Amniotic stem cell (primary cell): ENCODE data around the gene TPST1.
"Not testable (repeated sequence)": the region's sequence is repeated elsewhere in the genome, so short reads cannot be mapped to it uniquely, and the experiment has no call there.

ENCODE experiments used
- DNase-seq: peaks from one replicate; lab custom pipeline; 2025; lab: John Stamatoyannopoulos, UW

TPST1 gene

DNA sequence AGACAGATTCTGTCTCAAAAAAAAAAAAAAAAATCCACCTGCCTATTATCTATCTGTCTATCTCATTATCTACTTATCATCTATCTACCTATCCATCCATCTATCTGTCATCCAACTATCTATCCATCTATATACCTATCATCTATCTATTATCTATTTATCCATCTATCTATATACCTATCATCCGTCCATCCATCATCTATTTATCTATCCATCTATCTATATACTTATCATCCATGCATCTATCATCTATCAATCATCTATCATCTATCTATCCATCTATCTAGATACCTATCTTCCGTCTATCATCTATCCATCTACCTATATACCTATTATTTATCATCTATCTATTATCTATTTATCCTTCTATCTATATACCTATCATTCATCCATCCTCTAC is 16.5 kb upstream of the TPST1 start:
- DNase-seq = no peak

DNA sequence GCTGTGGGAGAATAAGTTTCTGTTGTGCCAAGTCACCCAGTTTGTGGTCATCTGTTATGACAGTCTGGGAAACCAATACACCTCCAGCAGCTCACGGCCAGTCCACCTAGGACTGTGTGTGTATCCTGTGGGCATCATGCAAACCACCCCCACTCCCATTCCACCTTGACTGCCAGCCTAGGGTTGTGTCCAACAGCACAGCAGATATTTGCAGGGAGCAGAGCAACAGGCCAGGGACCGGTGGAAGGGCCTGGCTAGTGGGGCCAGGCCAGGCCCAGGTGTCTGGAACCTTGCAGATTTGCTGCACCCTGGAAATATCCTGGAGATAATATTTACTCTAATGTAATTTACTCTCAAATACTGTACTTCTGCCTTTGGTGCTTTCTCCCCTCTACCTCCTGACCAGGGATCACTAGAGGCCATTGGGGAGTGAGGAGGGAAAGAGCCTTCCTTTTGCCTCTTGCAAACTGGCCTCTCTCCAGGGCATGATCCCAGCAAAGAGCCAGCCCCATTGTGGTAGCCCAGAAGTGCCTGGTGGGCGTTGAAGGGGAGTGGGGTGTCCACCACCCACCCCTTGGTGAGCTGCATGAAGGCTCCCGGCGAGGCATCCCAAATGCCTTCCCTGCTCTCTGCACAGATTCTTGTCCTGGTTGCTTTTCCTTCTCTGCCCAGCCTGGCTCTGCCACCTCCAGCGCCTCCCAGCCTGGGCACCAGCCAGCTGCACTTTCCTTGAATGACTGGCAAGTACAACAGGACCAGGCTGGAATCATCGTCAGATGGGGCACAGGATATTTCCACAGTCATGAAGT is 15.2 kb upstream of the TPST1 start:
- DNase-seq = no peak

DNA sequence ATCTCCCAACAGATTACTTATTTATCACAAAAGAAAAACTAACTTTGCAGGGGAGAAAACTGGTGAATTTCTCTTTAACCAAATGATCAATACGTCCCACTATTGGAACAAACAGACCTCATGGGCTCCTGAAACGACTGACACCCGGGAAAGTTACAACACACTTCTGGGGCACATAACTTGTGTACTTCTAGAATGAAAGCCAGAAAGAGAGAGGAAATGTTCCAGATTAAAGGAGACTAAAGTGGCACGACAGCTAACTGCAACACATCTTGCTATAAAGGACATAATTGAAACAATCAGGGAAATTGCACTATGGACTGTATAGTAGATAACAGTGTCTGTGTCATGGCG is 14.7 kb upstream of the TPST1 start:
- DNase-seq = no peak

DNA sequence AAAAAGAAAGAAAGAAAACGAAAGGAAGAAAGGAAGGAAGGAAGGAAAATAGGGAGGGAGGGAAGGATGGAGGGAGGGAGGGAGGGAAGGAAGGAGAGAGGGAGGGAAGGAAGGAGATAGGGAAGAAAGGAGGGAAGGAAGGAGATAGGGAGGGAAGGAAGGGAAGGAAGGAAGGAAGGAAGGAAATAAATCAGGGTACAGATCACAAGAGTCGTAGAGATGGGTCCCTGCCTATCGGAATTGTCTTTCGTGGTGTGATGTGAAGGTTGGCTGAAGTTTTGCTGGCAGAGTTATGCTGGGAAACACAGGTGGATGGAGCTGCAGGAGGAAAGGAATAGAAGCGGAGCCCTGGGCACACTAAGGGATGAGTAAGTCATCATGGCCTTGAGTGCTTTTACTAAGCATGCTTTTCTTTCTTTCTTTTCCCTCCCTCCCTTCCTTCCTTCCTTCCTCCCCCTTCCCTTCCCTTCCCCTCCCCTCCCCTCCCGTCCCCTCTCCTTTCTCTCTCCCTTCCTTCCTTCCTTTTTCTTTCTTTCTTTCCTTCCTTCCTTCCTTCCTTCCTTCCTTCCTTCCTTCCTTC is 11.9 kb upstream of the TPST1 start:
- DNase-seq = no peak

DNA sequence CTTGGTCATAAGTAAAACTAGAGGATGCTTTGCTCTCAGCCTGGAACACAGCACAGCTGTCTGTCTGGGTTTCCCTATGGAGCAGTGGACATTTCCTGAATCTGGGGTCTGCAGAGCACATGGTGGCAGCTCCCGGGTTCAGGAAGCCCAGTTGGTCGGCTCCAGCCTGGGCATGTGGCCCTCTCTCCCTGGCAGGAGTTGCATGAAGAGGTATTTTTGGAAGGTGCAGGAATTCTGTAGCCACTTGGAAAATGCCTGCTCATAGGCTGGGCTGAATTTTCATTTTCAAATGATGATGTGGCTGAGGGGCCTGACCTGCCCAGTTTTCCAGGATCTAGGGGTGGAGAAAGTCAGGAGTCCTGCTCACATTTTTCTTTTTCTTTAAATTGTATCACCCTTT is 6.7 kb upstream of the TPST1 start:
- no peak for DNase-seq

DNA sequence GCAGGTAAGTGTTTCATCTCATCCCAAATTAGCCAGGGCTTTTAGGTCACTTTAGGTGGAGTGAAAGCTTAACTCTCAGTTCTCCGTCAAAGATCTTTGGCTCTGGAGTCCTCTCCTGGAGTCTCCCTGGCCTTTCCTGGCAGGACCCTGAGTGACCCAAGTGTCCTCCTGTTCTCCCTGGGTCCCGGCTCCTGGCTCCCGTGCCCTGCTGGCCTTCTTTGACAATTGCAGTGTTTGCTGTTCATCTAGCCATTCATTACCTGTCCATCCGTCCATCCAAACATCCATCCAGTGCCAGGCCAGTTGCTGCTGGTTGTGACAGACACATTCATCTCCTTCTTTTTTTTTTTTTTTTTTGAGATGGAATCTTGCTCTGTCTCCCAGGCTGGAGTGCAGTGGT is 6.2 kb upstream of the TPST1 start:
- DNase-seq = no peak

DNA sequence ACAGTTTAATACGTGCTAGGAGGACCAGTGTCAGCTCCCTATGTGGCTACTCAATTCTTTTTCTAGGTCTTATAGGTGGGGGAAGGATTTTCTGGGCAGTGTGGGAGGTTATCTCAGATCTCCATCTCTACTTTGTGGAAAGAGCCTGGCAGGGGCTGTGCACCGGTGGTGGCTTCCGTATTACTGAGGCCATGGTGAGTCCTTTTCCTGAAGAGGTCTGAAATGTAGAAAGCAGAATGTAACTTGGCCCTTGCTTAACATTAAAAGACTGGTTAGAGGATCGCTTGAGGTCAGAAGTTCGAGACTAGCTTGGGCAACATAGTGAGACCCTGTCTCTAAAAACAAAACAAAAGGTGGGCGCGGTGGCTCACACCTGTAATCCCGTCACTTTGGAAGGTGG is 2.7 kb upstream of the TPST1 start:
- DNase-seq = no peak

DNA sequence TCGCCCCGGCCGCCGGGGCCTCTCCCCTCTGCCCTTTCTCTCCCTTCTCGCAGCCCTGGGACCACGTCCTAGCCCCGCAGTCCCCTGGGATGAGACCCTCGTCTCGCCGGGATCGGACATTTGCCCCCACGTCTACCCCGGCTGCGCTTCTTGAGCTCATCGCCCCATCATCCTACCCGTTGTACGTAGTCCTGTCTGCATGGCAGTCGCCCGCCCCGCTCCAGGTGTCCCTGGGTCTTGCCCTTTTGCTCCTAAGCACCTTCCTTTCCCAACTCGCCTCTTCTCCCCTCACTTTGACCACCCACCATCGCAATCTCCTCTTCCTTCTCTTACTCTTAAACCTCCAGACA is 582 bp downstream of the TPST1 start:
- DNase-seq = no peak

DNA sequence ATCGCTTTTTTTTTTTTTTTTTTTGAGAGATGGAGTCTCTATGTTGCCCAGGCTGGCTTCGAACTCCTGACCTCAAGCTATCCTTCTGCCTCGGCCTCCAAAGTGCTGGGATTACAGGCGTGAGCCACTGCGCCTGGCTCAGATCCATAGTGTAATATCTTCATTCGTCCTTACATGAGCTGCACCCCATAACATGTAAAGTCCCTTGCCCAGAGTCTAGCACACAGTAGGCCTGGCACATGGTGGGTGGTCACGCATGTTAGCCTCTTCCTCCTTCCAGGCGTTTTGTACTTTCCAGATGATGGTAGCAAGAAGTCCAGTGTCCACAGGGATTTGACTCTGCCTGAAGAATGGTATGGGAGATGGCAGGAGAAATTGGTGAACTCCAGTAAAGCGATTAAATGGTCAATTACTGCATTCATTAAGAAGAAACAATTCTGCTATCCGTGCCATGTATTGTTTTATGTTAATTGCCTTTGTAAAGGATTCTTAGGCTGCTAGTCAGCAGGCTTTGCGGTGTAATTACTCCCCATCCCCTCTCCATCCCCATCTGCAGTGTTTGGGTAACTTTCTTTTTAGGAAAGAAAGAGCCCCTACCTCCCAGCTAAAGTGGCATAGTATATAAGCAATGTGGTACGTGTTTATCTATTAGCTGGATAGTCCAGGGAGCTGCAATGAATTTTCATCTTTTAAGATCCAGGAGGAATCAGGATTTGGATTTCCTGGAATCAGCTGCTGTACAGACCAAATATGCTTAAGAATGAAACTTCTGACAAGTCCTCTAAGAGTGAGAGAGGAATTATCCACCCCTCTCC is 1.2 kb downstream of the TPST1 start:
- DNase-seq = no peak

DNA sequence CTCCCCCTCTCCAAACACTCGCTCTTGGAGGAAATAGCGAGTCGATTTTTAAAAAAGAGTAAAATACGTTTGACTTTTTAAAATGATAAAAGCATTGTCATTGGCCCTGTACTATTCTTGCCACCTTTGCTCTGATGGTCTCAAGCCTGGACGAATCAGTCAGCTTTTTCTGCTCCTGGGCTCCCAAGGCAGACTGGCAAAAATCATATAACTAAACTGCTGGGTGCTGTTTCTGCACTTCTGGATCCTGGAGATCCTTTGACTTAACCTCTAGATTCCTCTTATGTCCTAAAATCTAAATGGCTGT is 1.8 kb downstream of the TPST1 start:
- DNase-seq = no peak

DNA sequence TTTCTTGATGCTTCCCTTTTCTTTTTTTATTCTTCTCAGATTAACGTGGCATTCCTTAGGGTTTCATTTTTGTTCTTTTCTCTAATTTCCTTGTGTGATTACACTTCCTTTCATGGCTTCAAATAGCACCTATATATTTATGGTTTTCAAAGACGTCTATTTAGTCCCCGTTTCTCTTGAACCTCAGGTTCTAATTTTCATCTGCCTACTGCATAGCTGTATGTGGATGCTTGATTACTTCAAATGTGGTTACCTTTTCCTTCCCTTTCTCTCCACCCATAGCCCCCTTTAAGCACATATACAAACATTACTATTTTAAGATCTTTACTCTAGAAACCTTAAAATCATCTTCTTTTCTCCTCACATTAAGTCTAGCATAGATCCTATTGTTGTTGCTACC is 2.4 kb downstream of the TPST1 start:
- no peak for DNase-seq

DNA sequence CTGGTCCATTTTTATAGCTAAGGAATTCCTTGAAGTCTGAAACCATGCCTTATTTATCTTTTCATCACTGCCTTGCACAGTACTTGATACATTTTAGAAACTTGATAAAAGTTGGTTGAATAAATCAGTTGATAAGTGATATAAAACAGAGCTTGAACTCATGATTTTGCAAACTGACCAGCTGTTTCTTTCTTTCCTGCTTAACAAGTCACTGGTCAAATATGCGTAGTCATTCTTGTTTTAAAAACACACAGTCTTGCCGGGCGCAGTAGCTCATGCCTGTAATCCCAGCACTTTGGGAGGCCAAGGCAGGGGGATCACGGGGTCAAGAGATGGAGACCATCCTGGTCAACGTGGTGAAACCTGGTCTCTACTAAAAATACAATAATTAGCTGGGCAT is 6.3 kb downstream of the TPST1 start:
- no peak for DNase-seq

DNA sequence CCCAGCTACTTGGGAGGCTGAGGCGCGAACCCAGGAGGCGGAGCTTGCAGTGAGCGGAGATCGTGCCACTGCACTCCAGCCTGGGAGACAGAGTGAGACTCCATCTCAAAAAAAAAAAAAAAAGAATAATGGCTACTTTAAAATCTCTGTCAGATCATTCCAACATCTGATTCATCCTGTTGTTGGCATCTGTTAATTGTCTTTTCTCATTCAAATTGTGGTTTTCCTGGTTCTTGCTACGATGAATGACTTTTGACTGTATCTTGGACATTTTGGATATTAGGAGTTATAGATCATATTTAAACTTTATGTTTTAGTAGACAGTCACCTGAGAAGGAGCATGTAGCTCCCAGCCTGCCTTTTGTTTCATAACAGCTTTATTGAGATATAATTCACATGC is 8.5 kb downstream of the TPST1 start:
- DNase-seq = no peak

DNA sequence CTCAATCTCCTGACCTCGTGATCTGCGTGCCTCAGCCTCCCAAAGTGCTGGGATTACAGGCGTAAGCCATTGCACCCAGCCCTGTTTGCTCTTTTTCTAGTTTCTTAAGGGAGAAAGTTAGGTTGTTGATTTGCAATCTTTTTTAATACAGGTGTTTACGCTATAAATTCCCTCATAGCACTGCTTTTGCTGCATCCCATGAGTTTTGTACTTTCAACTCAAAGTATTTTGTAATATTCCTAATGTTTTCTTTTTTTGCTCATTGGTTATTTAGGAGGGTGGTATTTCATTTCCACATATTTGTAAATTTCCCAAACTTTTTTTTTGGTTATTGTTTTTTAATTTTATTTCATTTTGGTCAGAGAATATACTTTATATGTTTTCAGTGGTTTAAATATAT is 11.6 kb downstream of the TPST1 start:
- DNase-seq = no peak

DNA sequence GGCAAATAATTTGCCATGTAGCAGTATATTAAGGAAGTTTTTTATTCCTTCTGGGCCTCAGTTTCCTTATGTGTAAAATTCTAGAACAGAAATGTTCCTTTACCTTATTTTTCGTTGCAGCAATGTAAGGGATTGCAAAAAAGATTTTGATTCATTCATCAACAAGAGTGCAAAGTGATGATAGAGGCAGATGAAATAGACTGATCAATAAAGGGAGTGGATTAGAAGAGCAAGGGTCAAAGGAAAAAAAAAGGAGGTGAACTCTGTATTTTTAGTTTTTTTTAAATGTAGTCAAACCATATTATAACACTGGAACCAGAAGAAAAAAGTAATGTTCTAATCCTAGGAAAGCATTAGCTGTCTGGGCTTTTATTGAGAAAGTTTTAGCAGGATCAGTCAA is 14.7 kb downstream of the TPST1 start:
- DNase-seq = no peak

DNA sequence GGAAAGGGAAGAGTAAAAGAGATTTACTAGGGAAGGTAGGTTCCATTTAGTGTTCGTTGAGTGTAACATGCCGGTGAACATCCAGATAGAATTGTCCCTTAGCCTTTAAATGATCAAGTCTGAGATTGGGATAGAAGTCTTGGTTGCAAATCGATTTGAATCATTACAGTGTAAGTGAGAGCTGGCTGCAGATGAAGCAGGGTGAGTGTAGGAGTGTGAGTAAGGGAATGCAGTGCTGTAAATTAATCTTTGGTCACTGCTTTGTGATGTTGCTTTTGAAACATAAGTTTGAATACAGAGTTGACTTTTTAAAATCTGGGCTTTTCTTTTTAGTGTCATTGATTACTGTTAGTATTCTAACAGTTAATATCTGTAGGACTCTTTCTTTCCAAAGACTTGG is 16.3 kb downstream of the TPST1 start:
- no peak for DNase-seq

DNA sequence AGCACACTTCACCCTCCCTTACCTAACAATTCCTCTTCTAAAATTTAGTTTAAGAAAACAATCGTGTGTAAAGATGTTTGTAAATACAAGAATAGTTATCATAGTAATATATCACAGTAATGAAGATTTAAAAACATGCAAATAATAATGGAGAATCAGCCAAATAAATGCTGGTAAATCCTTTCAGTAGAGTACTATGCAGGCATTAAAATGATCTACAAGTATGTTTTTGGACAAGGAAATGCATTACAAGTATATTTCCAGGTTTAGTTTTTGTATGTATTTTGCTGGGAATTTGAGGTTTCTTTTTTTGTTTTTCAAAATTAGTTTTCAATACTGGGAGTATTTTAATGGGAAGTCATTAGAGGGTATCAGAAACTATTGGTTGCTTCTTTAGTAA is 22.7 kb downstream of the TPST1 start:
- no peak for DNase-seq

DNA sequence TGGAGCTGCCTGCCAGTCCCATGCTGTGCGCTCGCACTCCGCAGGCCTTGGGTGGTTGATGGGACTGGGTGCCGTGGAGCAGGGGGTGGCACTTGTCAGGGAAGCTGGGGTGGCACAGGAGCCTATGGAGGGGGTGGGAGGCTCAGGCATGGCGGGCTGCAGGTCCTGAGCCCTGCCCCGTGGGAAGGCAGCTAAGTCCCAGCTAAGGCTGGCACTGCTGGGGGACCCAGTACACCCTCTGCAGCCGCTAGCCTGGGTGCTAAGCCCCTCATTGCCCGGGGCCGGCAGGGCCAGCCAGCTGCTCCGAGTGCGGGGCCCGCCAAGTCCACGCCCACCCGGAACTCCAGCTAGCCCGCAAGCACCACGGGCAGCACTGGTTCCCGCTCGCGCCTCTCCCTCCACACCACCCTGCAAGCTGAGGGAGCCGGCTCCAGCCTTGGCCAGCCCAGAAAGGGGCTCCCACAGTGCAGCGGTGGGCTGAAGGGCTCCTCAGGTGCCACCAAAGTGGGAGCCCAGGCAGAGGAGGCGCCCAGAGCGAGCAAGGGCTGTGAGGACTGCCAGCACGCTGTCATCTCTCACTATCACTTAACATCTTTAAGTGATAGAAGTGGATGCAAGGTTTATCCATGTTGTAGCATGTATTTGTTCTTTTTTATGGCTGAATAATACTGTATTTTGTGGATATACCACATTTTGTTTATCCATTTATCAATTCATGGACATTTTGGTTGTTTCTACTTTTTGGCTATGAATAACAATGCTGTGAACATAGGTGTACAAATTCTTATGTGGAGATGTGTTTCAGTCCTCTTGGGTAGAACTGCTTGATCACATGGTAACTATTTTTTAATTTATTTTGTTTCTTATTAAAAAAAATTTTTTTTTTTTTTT is 26.4 kb downstream of the TPST1 start:
- DNase-seq = not testable (repeated sequence)

DNA sequence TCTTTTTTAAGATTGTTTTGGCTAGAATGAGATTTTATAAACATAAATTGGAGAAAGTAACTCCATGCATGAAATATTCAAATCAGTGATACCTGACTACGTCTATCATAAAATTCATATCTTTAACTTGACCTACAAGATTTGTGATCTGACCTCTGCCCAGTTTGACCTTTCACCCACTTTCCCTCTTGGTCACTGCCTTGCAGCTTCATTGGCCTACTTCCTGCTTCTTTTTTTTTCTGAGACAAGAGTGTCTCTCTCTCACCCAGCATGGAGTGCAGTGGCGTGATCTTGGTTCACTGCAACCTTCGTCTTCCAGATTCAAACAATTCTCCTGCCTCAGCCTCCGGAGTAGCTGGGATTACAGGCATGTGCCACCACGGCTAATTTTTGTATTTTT is 28.5 kb downstream of the TPST1 start:
- DNase-seq = no peak

DNA sequence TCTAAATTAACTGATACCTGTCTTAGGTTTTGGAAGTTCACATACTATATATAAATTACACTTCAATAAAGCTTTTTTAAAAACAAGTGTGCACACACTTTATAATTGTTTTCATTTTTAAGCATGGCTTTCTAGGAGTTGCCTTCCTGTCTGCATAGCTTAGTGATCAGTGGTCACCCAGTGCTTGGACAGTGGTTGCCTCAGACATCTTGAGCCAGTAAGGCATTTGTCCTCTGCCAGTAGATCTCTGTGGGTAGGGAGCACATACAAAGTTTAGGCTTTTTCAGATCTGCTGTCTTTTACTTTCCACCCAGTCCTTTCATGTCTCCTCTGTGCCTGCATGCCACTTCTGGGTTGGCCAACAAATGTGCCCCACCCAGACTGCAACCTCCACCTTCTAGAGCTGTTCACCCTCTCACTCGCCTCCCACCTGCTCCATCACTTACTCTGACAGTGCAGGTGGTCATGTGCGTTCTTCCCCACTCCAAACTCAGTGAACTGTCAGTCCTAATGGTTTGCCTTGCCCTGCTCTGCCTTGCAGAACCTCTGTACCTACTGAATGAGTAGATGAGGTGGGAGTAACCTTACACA is 31.7 kb downstream of the TPST1 start:
- no peak for DNase-seq

DNA sequence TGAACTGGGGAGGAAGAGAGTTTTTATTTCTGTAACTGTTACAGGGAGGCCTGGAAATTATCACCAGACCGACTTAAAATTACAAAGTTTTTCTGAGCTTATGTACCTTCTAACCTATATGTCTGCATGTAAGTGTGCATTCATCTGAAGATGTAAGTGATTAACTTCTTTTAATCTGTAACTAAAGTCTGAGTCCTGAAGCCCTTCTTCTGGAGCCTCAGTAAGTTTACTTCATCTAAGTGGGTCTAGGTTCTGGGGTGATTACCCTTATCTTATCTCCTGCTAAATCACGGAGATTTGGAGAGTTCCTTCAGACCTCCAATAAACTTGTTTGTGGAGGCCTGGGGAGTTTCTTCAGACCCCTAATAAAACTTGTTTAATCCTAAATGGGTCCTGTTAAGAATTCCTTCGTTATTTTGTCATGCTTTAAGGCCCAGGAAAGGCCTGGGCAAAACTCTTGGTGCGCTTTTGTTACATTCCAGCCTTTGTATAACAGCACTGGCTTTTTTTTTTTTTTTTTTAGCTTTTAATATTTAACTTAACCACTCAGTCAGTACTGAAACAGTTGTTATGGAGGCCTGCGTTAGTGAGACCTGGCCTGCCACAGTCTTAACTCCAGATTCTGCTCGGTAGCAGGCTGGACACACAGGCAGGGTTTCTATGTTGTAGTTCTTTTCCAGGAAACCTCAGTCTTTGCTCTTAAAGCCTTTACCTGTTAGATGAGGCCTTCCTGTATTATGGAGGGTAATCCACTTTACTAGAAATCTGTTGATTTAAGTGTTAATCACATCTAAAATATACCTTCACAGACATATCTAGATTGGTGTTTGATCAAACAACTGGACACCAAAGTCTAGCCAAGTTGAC is 33.0 kb downstream of the TPST1 start:
- no peak for DNase-seq
